Endothelial cell of umbilical vein (primary cell): ENCODE measurements around the gene CDK18. TPM values are rescaled to one million over a fixed set of nuclear protein-coding genes. Genes with fewer than 3 reads are reported as not detected.

ENCODE experiments used
- BruUV-seq: library from RNA; stranded (reverse); fragments of 400-500 nt; replicated peaks from 2 replicates; lab custom pipeline; 2021; lab: Mats Ljungman, UMichigan
- CTCF ChIA-PET: fragments of 300-600, 350-600 bp; sonication (Branson Sonifier 250); formaldehyde crosslinking; loops from one replicate; lab custom pipeline; 2021; ENCODE audit warnings: antibody characterized with exemption, inconsistent platforms; lab: Charles Lee
- POLR2A ChIA-PET: fragments of 300-600, 350-600 bp; sonication (Branson Sonifier 250); formaldehyde crosslinking; loops from one replicate; lab custom pipeline; 2021; ENCODE audit warnings: antibody characterized with exemption, inconsistent platforms; lab: Charles Lee
- DNase-seq: peaks from one replicate; pipeline ENCODE4 v3.0.0-alpha.2; 2011; ENCODE audit warnings: low read depth, low spot score
- FAIRE-seq: peaks from 2 replicates; lab custom pipeline; 2011; peaks lifted over from hg19 to GRCh38; lab: Jason Lieb, UNC
- H2AFZ ChIP-seq: 2 replicates; pipeline ENCODE4 v1.6.0; 2012; ENCODE audit warnings: low read depth, low read length, control low read depth, inconsistent platforms
- H3K27ac ChIP-seq: 2 replicates; pipeline ENCODE4 v1.5.1; 2011; ENCODE audit warnings: low read depth, mild to moderate bottlenecking, control low read depth, low read length, moderate library complexity; ENCODE audit not compliant: insufficient read depth
- H3K27me3 ChIP-seq, 2 experiments: 2 replicates each; pipeline versions ENCODE4 v1.6.0 to v1.6.1; 2011; ENCODE audit warnings: low read length in 2 of 2, mixed read lengths in 1 of 2; ENCODE audit not compliant: control insufficient read depth in 2 of 2, insufficient read depth in 2 of 2
- H3K36me3 ChIP-seq, 2 experiments: 2 replicates in 1 of 2; 3 replicates in 1 of 2; pipeline ENCODE4 v1.5.1; 2011; ENCODE audit warnings: low read length in 2 of 2, mild to moderate bottlenecking in 1 of 2, moderate library complexity in 1 of 2; ENCODE audit not compliant: control insufficient read depth in 2 of 2, insufficient read depth in 2 of 2; ENCODE audit errors: extremely low read depth in 1 of 2
- H3K4me1 ChIP-seq: 3 replicates; pipeline ENCODE4 v1.5.1; 2011; ENCODE audit warnings: mild to moderate bottlenecking, low read length; ENCODE audit not compliant: control insufficient read depth, insufficient read depth; ENCODE audit errors: extremely low read depth
- H3K4me2 ChIP-seq: 2 replicates; pipeline ENCODE4 v1.6.1; 2011; ENCODE audit warnings: low read length, control low read depth, mixed read lengths; ENCODE audit not compliant: insufficient read depth
- H3K4me3 ChIP-seq, 3 experiments: fragments of 200-600 bp in 1 of 3; sonication (generic), shearing (Covaris generic) in 1 of 3; replicated peaks in 1 of 3; 2 replicates each; pipeline ENCODE4 v1.5.1; 2011 to 2016; ENCODE audit warnings: control low read depth in 3 of 3, low read length in 3 of 3, mild to moderate bottlenecking in 2 of 3, inconsistent platforms in 1 of 3, low read depth in 1 of 3, moderate library complexity in 1 of 3; ENCODE audit not compliant: insufficient read depth in 1 of 3
- H3K79me2 ChIP-seq: 2 replicates; pipeline ENCODE4 v1.6.0; 2012; ENCODE audit warnings: low read length, inconsistent platforms; ENCODE audit not compliant: control insufficient read depth, insufficient read depth
- H3K9ac ChIP-seq: replicated peaks from 2 replicates; pipeline ENCODE3; 2011; ENCODE audit warnings: low read length, control low read depth; ENCODE audit not compliant: insufficient read depth; ENCODE audit errors: extremely low read depth
- H3K9me1 ChIP-seq: replicated peaks from 3 replicates; pipeline ENCODE4 v1.6.0; 2011; ENCODE audit warnings: mild to moderate bottlenecking, low read length; ENCODE audit not compliant: control insufficient read depth, insufficient read depth; ENCODE audit errors: extremely low read depth
- H3K9me3 ChIP-seq: replicated peaks from 2 replicates; pipeline ENCODE4 v1.5.1; 2012; ENCODE audit warnings: low read length, inconsistent platforms; ENCODE audit not compliant: control insufficient read depth, insufficient read depth
- H4K20me1 ChIP-seq: replicated peaks from 2 replicates; pipeline ENCODE3; 2011; ENCODE audit warnings: mild to moderate bottlenecking, low read length; ENCODE audit not compliant: control insufficient read depth, insufficient read depth; ENCODE audit errors: extremely low read depth
- CTCF ChIP-seq, 2 donors: IDR thresholded peaks; 1 replicate in 1 of 2; 2 replicates in 1 of 2; pipeline ENCODE4 v1.5.1; 2011; ENCODE audit warnings: low read length in 2 of 2, mild to moderate bottlenecking in 2 of 2, moderate library complexity in 2 of 2, control low read depth in 1 of 2, inconsistent platforms in 1 of 2, low read depth in 1 of 2; ENCODE audit not compliant: insufficient read depth in 1 of 2; ENCODE audit errors: extremely low read depth in 1 of 2
- EZH2 ChIP-seq: IDR thresholded peaks from 2 replicates; pipeline ENCODE4 v1.6.1; 2012; ENCODE audit warnings: borderline replicate concordance, low read depth, mild to moderate bottlenecking, moderate library complexity, low read length, inconsistent platforms; ENCODE audit not compliant: severe bottlenecking
- FOS ChIP-seq: IDR thresholded peaks from 2 replicates; pipeline ENCODE4 v1.6.1; 2011; ENCODE audit warnings: mild to moderate bottlenecking, low read length, moderate library complexity, borderline replicate concordance; ENCODE audit not compliant: insufficient read depth
- GATA2 ChIP-seq: IDR thresholded peaks from 2 replicates; pipeline ENCODE4 v1.7.0; 2011; ENCODE audit warnings: low read depth, mild to moderate bottlenecking, moderate library complexity, mixed read lengths, low read length; ENCODE audit not compliant: insufficient read length, insufficient read depth
- JUN ChIP-seq: IDR thresholded peaks from 2 replicates; pipeline ENCODE4 v1.6.1; 2011; ENCODE audit warnings: borderline replicate concordance, low read depth; ENCODE audit not compliant: insufficient read length, insufficient read depth
- MYC ChIP-seq: IDR thresholded peaks from one replicate; pipeline ENCODE4 v1.6.1; 2011; ENCODE audit warnings: mild to moderate bottlenecking, low read depth, low read length
- dilution Hi-C: fragments of 300-500 bp; cut with MboI; formaldehyde crosslinking; loops from one replicate; pipeline ENCODE4 v1.15.0; 2019; ENCODE audit warnings: low sequenced_read_pairs; ENCODE audit not compliant: extremely low pct_ligation_motif_present
- intact Hi-C: fragments of 100-400 bp; cut with micrococcal nuclease; formaldehyde crosslinking; loops from one replicate; pipeline ENCODE4 v1.10.0; 2022
- polyA plus RNA-seq, 4 experiments: library from polyadenylated mRNA; depleted of rRNA in 3 of 4; stranded (reverse) in 3 of 4; unstranded in 1 of 4; fragments of >200 nt; gene quantifications; 2 replicates each; pipeline versions ENCODE4 v1.2.1 to v1.2.3, GENCODE V29; 2011 to 2012; ENCODE audit warnings: missing spikeins in 1 of 4
- total RNA-seq: library from RNA; stranded (reverse); gene quantifications from 2 replicates; pipeline ENCODE4 v1.2.3, GENCODE V29; 2021
- TF ChIP-seq, protein P1 (sequence below): IDR thresholded peaks from 2 replicates; pipeline ENCODE4 v1.6.1; 2011; ENCODE audit not compliant: insufficient read depth, insufficient read length

Gene CDK18
- total and polyA plus RNA-seq, 2 donors (not counting 3 experiments of a cell fraction or from before 2014, with no cell fraction given) = 0.17 to 1.2 TPM

DNA sequence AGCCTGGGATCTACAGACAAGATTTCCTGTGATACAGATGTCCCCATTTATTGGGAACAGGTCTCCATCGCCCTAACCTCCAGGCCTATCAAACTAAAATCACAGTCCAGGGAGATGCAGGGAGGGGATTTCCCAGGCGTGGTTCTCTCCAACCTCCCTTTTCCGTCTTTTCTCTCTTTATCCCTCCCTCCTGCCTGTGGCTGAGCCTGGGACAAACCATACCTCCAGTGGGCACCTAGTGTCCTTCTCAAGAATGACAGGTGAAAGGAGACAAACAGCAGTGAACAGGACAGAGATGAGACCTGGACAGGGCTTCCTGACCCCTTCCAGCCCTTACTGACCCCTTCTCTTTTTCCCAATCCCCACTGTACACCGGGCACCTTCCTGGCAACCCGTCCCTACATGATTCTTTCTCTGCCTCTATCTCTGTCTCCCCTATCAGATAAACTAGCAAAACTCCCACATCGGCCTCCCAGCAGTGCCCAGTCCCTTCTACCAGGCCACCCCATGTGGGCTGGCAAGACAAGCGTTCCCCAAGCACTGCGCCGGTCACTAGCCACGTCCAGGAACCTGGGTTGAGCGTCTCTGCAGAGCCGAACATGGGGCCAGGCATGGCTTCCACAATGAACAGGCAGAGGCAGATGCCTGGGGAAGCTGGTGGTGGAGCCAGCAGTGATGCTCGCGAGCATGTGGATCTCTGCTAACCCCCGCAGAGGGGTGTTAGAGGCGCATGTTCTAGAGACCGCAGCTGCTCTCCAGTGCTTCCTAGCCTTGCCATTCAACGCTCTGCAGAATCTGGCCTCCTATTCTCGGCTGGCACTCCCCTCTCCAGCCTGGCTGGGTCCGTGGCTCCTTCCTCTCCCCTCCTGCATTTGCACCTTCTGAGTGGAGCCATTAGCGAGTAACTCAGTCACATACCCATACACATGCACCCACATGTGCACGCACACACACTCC lies 72.6 kb downstream of the CDK18 start:
- Histone ChIP-seq H3K9ac (no peak overlapping the region), H2AFZ (no peak overlapping the region), H3K4me3 (no peak overlapping the region), H3K27me3 (peaks cover 12 to 20% of the 10 kb centered on the region in 2 experiments), H3K4me1 (peaks cover 4% of the 10 kb centered on the region), H3K9me1 (no peaks in the 10 kb centered on the region), H3K36me3 (no peaks in the 10 kb centered on the region), H3K9me3 (no peaks in the 10 kb centered on the region), H3K27ac (no peak overlapping the region), H4K20me1 (no peaks in the 10 kb centered on the region), H3K79me2 (no peaks in the 10 kb centered on the region), H3K4me2 (no peak overlapping the region)
- no TSS peak for BruUV-seq
- intact Hi-C loops (no loop called here), dilution Hi-C loops (no loop called here)
- no peak for FAIRE-seq
- POLR2A ChIA-PET = no interaction called here
- CTCF ChIA-PET = no interaction called here
- no peak for DNase-seq
- TF ChIP-seq EZH2 (no peak), FOS (no peak), JUN (no peak), MYC (no peak), CTCF (IDR thresholded peaks at IDR 0.05; ENCODE audit: extremely low read depth in 1 of 2, insufficient read depth in 1 of 2, low read depth in 1 of 2, low read length in 2 of 2) (no peak), GATA2 (no peak)
- TF ChIP-seq, protein P1, sequence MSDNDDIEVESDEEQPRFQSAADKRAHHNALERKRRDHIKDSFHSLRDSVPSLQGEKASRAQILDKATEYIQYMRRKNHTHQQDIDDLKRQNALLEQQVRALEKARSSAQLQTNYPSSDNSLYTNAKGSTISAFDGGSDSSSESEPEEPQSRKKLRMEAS = no peak
